ENCODE results near the gene APBB1. TPM values are rescaled to one million over a fixed set of nuclear protein-coding genes. Genes with fewer than 3 reads are reported as not detected.

The APBB1 gene
- total RNA-seq, 5 donors from 2014 or later (not counting 1 experiment from before 2014, with no cell fraction given) = 71.3 to 152 (median 106) TPM

GRCh38 chr11:6405052-6405667, 13.7 kb downstream of the APBB1 start:
- Mint-ChIP-seq H3K27me3 (no peaks in the 10 kb centered on the region), H3K4me3 (peak overlapping the region; percentile 7 to 92 (median 78)), H3K27ac (peak overlapping the region; percentile 96 to 99), H3K9me3 (no peaks in the 10 kb centered on the region), H3K36me3 (peaks cover 26% of the 10 kb centered on the region), H3K4me1 (peaks cover 87 to 90% (median 88%) of the 10 kb centered on the region in 3 donors)
- CTCF ChIA-PET = interaction anchor here (0.8 to 2.8 kb wide), 3 partner anchors 14 to 26 kb away, joined by 3 to 8 read pairs (median 7); partner anchors contain the start of gene APBB1 (in 1 of the 2)
- Histone ChIP-seq H3K36me3 (ENCODE audit: control insufficient read depth in 2 of 2, extremely low read depth in 1 of 2, insufficient read depth in 1 of 2, low read length in 1 of 2) (peaks cover 0 to 27% of the 10 kb centered on the region in 2 donors), H3K27ac (ENCODE audit: low read length) (peak overlapping the region; percentile 90), H3K4me3 (ENCODE audit: control insufficient read depth in 1 of 2, extremely low read depth in 1 of 2, low read length in 1 of 2) (peak overlapping the region in 1 of 2 donors; percentile 41), H3K9me3 (no peaks in the 10 kb centered on the region), H3K27me3 (replicated peaks in 1 of 2; ENCODE audit: control insufficient read depth in 2 of 2, extremely low read depth in 1 of 2, insufficient read depth in 2 of 2, low read length in 1 of 2) (no peaks in the 10 kb centered on the region), H3K4me1 (ENCODE audit: control insufficient read depth in 1 of 2, extremely low read depth in 1 of 2, insufficient read depth in 2 of 2, low read length in 2 of 2) (peaks cover 61 to 81% of the 10 kb centered on the region in 2 experiments)
- DNase-seq (peak in 1 of 35 experiments; percentile 23), ATAC-seq (replicated peaks in 1 of 4) (no peak)
- POLR2A ChIA-PET = interaction anchor here in 1 of 2 donors (1.0 to 1.8 kb wide), 2 partner anchors 9 to 14 kb away, joined by 3 to 5 read pairs; partner anchors contain the start of gene APBB1
- 89% methylated on average over 12 of the region's 13 CpGs for WGBS (ENCODE audit: insufficient coverage)

GRCh38 chr11:6404342-6405051, 14.4 kb downstream of the APBB1 start:
- no peaks in the 10 kb centered on the region for H3K27me3 ChIP-seq (replicated peaks in 1 of 2; ENCODE audit: control insufficient read depth in 2 of 2, extremely low read depth in 1 of 2, insufficient read depth in 2 of 2, low read length in 1 of 2)
- no peaks in the 10 kb centered on the region for H3K9me3 ChIP-seq
- ATAC-seq (replicated peaks in 1 of 4) (peak; percentile 60 to 62 (median 60)), DNase-seq (peak in 29 of 35 experiments; percentile 28 to 74 (median 49))
- Mint-ChIP-seq H3K9me3 (no peaks in the 10 kb centered on the region), H3K4me3 (peak overlapping the region; percentile 58 to 92 (median 78)), H3K27ac (peak overlapping the region; percentile 96 to 99), H3K27me3 (no peaks in the 10 kb centered on the region), H3K4me1 (peaks cover 87 to 90% (median 88%) of the 10 kb centered on the region in 3 donors), H3K36me3 (peaks cover 26% of the 10 kb centered on the region)
- POLR2A ChIA-PET = interaction anchor here in 1 of 2 donors (1.0 to 1.8 kb wide), 2 partner anchors 10 to 15 kb away, joined by 3 to 5 read pairs; partner anchors contain the start of gene APBB1
- peaks cover 63 to 82% of the 10 kb centered on the region in 2 experiments for H3K4me1 ChIP-seq (ENCODE audit: control insufficient read depth in 1 of 2, extremely low read depth in 1 of 2, insufficient read depth in 2 of 2, low read length in 2 of 2)
- CTCF ChIA-PET = interaction anchor here in 1 of 2 donors (0.5 to 2.9 kb wide), 3 partner anchors 25 to 301 kb away, joined by 3 to 29 read pairs (median 7); no protein-coding TSS in a partner anchor
- peaks cover 0 to 22% of the 10 kb centered on the region in 2 donors for H3K36me3 ChIP-seq (ENCODE audit: control insufficient read depth in 2 of 2, extremely low read depth in 1 of 2, insufficient read depth in 1 of 2, low read length in 1 of 2)
- H3K4me3 ChIP-seq (ENCODE audit: control insufficient read depth in 1 of 2, extremely low read depth in 1 of 2, low read length in 1 of 2) = peak overlapping the region; percentile 4 to 41
- WGBS (ENCODE audit: insufficient coverage) = 24% methylated on average over 11 of the region's 16 CpGs
- peak overlapping the region; percentile 90 for H3K27ac ChIP-seq (ENCODE audit: low read length)

- H3K27me3 Mint-ChIP-seq = no peaks in the 10 kb centered on the region
- Histone ChIP-seq H3K4me1 (ENCODE audit: control insufficient read depth in 1 of 2, extremely low read depth in 1 of 2, insufficient read depth in 2 of 2, low read length in 2 of 2) (peaks cover 65 to 78% of the 10 kb centered on the region in 2 experiments), H3K9me3 (no peaks in the 10 kb centered on the region), H3K27ac (ENCODE audit: low read length) (peak overlapping the region; percentile 90), H3K4me3 (ENCODE audit: control insufficient read depth in 1 of 2, extremely low read depth in 1 of 2, low read length in 1 of 2) (peak overlapping the region; percentile 38 to 55), H3K27me3 (replicated peaks in 1 of 2; ENCODE audit: control insufficient read depth in 2 of 2, extremely low read depth in 1 of 2, insufficient read depth in 2 of 2, low read length in 1 of 2) (no peaks in the 10 kb centered on the region), H3K36me3 (ENCODE audit: control insufficient read depth in 2 of 2, extremely low read depth in 1 of 2, insufficient read depth in 1 of 2, low read length in 1 of 2) (peaks cover 0 to 23% of the 10 kb centered on the region in 2 donors)
- H3K4me3 Mint-ChIP-seq = peak overlapping the region; percentile 73 to 92 (median 78)
- no peaks in the 10 kb centered on the region for H3K9me3 Mint-ChIP-seq
- peak overlapping the region; percentile 96 to 99 for H3K27ac Mint-ChIP-seq
- DNase-seq (no peak), ATAC-seq (replicated peaks in 1 of 4) (no peak)
- CTCF ChIA-PET = interaction anchor here (0.6 to 2.9 kb wide), 6 partner anchors 10 to 297 kb away, joined by 3 to 29 read pairs (median 10); partner anchors contain the start of genes APBB1 (in 1 of the 2) and SMPD1 (in 1 of the 2)
- 89% methylated on average over 7 of the region's 8 CpGs for WGBS (ENCODE audit: insufficient coverage)
- peaks cover 28% of the 10 kb centered on the region for H3K36me3 Mint-ChIP-seq
- H3K4me1 Mint-ChIP-seq = peaks cover 90 to 94% (median 91%) of the 10 kb centered on the region in 3 donors
- POLR2A ChIA-PET = interaction anchor here (0.7 to 2.2 kb wide), 11 partner anchors 8 to 216 kb away, joined by 3 to 16 read pairs (median 4); partner anchors contain the start of genes SMPD1 (in 2 of the 2), APBB1 (in 1 of the 2) and TPP1 (in 1 of the 2)
Measured at GRCh38 chr11:6403539-6403938, 15.4 kb downstream of the APBB1 start.

- Histone ChIP-seq H3K27me3 (replicated peaks in 1 of 2; ENCODE audit: control insufficient read depth in 2 of 2, extremely low read depth in 1 of 2, insufficient read depth in 2 of 2, low read length in 1 of 2) (no peaks in the 10 kb centered on the region), H3K27ac (ENCODE audit: low read length) (peak overlapping the region; percentile 90), H3K36me3 (ENCODE audit: control insufficient read depth in 2 of 2, extremely low read depth in 1 of 2, insufficient read depth in 1 of 2, low read length in 1 of 2) (peaks cover under 1 to 27% of the 10 kb centered on the region in 2 donors), H3K4me1 (ENCODE audit: control insufficient read depth in 1 of 2, extremely low read depth in 1 of 2, insufficient read depth in 2 of 2, low read length in 2 of 2) (peaks cover 62 to 75% of the 10 kb centered on the region in 2 experiments), H3K9me3 (no peaks in the 10 kb centered on the region), H3K4me3 (ENCODE audit: control insufficient read depth in 1 of 2, extremely low read depth in 1 of 2, low read length in 1 of 2) (peak overlapping the region in 1 of 2 donors; percentile 38)
- DNase-seq (peak; percentile 51 to 94 (median 83)), ATAC-seq (replicated peaks in 1 of 4) (peak; percentile 87 to 89 (median 88))
- Mint-ChIP-seq H3K27me3 (no peaks in the 10 kb centered on the region), H3K4me1 (peaks cover 93 to 98% (median 94%) of the 10 kb centered on the region in 3 donors), H3K9me3 (no peaks in the 10 kb centered on the region), H3K4me3 (peak overlapping the region; percentile 73 to 92 (median 78)), H3K27ac (peak overlapping the region; percentile 96 to 99), H3K36me3 (peaks cover 32% of the 10 kb centered on the region)
- POLR2A ChIA-PET = interaction anchor here (0.5 to 2.2 kb wide), 19 partner anchors 9 to 217 kb away, joined by 3 to 17 read pairs (median 4); partner anchors contain the start of genes APBB1 (in 2 of the 2), SMPD1 (in 2 of the 2) and TPP1 (in 2 of the 2)
- 0% methylated on average over 3 of the region's 7 CpGs for WGBS (ENCODE audit: insufficient coverage)
- CTCF ChIA-PET = interaction anchor here (0.6 to 2.9 kb wide), 13 partner anchors 11 to 1684 kb away, joined by 3 to 29 read pairs (median 4); partner anchors contain the start of genes APBB1 (in 1 of the 2) and SMPD1 (in 1 of the 2)
Measured at GRCh38 chr11:6402561-6402981, 16.3 kb downstream of the APBB1 start.

- H3K36me3 ChIP-seq (ENCODE audit: control insufficient read depth in 2 of 2, extremely low read depth in 1 of 2, insufficient read depth in 1 of 2, low read length in 1 of 2) = peaks cover 5 to 32% of the 10 kb centered on the region in 2 donors
- POLR2A ChIA-PET = interaction anchor here (0.8 to 2.2 kb wide), 12 partner anchors 9 to 217 kb away, joined by 3 to 16 read pairs (median 5); partner anchors contain the start of genes APBB1 (in 2 of the 2), SMPD1 (in 2 of the 2) and TPP1 (in 1 of the 2)
- peak overlapping the region; percentile 73 to 92 (median 78) for H3K4me3 Mint-ChIP-seq
- 25% methylated on average over 12 of the region's 12 CpGs for WGBS (ENCODE audit: insufficient coverage)
- CTCF ChIA-PET = interaction anchor here (0.7 to 2.9 kb wide), 8 partner anchors 12 to 39 kb away, joined by 3 to 29 read pairs (median 6); partner anchors contain the start of gene SMPD1 (in 1 of the 2)
- H3K9me3 Mint-ChIP-seq = no peaks in the 10 kb centered on the region
- DNase-seq (peak in 5 of 35 experiments; percentile 18 to 54 (median 30)), ATAC-seq (replicated peaks in 1 of 4) (peak; percentile 14 to 34 (median 19))
- H3K9me3 ChIP-seq = no peaks in the 10 kb centered on the region
- peaks cover 35% of the 10 kb centered on the region for H3K36me3 Mint-ChIP-seq
- H3K4me1 ChIP-seq (ENCODE audit: control insufficient read depth in 1 of 2, extremely low read depth in 1 of 2, insufficient read depth in 2 of 2, low read length in 2 of 2) = peaks cover 57 to 71% of the 10 kb centered on the region in 2 experiments
- H3K27ac Mint-ChIP-seq = peak overlapping the region; percentile 96 to 99
- peaks cover 93 to 98% (median 93%) of the 10 kb centered on the region in 3 donors for H3K4me1 Mint-ChIP-seq
- H3K27me3 ChIP-seq (replicated peaks in 1 of 2; ENCODE audit: control insufficient read depth in 2 of 2, extremely low read depth in 1 of 2, insufficient read depth in 2 of 2, low read length in 1 of 2) = no peaks in the 10 kb centered on the region
- H3K27me3 Mint-ChIP-seq = no peaks in the 10 kb centered on the region
- H3K27ac ChIP-seq (ENCODE audit: low read length) = peak overlapping the region; percentile 90
- H3K4me3 ChIP-seq (ENCODE audit: control insufficient read depth in 1 of 2, extremely low read depth in 1 of 2, low read length in 1 of 2) = peak overlapping the region in 1 of 2 donors; percentile 38
Measured at GRCh38 chr11:6402061-6402470, 16.8 kb downstream of the APBB1 start.

Measured in T-cell (primary cell).